SU-DHL-6 (cell line): ENCODE data around the gene ORMDL3.
"Not testable (repeated sequence)": the region's sequence is repeated elsewhere in the genome, so short reads cannot be mapped to it uniquely, and the experiment has no call there.

Source experiments
- H2AFZ ChIP-seq: fragments of 200-600 bp; sonication (generic); 2 replicates; pipeline ENCODE4 v1.6.1; 2014; ENCODE audit warnings: low read depth, mild to moderate bottlenecking, moderate library complexity, mixed read lengths, antibody characterized with exemption, low read length; ENCODE audit not compliant: severe bottlenecking
- H3F3A ChIP-seq: fragments of 200-600 bp; shearing (Covaris generic); 2 replicates; pipeline ENCODE4 v1.6.0; 2016; ENCODE audit warnings: antibody characterized with exemption, mild to moderate bottlenecking; ENCODE audit not compliant: insufficient read depth
- H3K27ac ChIP-seq: fragments of 200-600 bp; sonication (generic); 2 replicates; pipeline ENCODE4 v1.5.1; 2016; ENCODE audit warnings: low read depth, mild to moderate bottlenecking, low read length, moderate library complexity, mixed read lengths
- H3K27me3 ChIP-seq: fragments of 200-600 bp; sonication (generic), shearing (Covaris generic); 2 replicates; pipeline ENCODE4 v1.6.0; 2014; ENCODE audit warnings: mild to moderate bottlenecking, low read length
- H3K36me3 ChIP-seq: fragments of 200-600 bp; sonication (generic); 2 replicates; pipeline ENCODE4 v1.6.1; 2014; ENCODE audit warnings: mild to moderate bottlenecking, low read length, mixed read lengths
- H3K4me2 ChIP-seq: fragments of 300-600, 200-600 bp; shearing (Covaris generic), sonication (generic); 2 replicates; pipeline ENCODE4 v1.6.0; 2014; ENCODE audit warnings: low read length, low read depth, mild to moderate bottlenecking; ENCODE audit not compliant: poor library complexity, severe bottlenecking
- H3K4me3 ChIP-seq: fragments of 200-600 bp; sonication (generic); 2 replicates; pipeline ENCODE4 v1.5.1; 2014; ENCODE audit warnings: antibody characterized with exemption, low read length, mild to moderate bottlenecking, mixed read lengths; ENCODE audit not compliant: insufficient read depth, poor library complexity, severe bottlenecking
- H3K79me2 ChIP-seq: fragments of 200-600 bp; sonication (generic); 2 replicates; pipeline ENCODE4 v1.6.1; 2014; ENCODE audit warnings: mild to moderate bottlenecking, low read length, moderate library complexity; ENCODE audit not compliant: insufficient read depth
- H3K9ac ChIP-seq: fragments of 200-600 bp; sonication (generic); 2 replicates; pipeline ENCODE4 v1.7.0; 2014; ENCODE audit warnings: mild to moderate bottlenecking, low read length
- H3K9me2 ChIP-seq: fragments of 200-600 bp; sonication (generic); replicated peaks from 2 replicates; pipeline ENCODE4 v1.6.1; 2014; ENCODE audit warnings: low read length; ENCODE audit not compliant: insufficient read depth
- H3K9me3 ChIP-seq: fragments of 200-600 bp; sonication (generic); 2 replicates; pipeline ENCODE4 v1.6.1; 2014; ENCODE audit warnings: low read length, mixed read lengths; ENCODE audit not compliant: insufficient read depth
- H4K20me1 ChIP-seq: fragments of 200-600 bp; sonication (generic); 2 replicates; pipeline ENCODE4 v1.6.1; 2014; ENCODE audit warnings: low read depth, mild to moderate bottlenecking, antibody characterized with exemption, low read length, moderate library complexity, mixed read lengths
- CTCF ChIP-seq: fragments of 200-600 bp; sonication (generic); IDR thresholded peaks from one replicate; pipeline ENCODE4 v1.5.1; 2017; ENCODE audit warnings: antibody characterized with exemption, mild to moderate bottlenecking, low read length, moderate library complexity; ENCODE audit not compliant: insufficient read depth, poor library complexity, severe bottlenecking
- EZH2phosphoT487 ChIP-seq: fragments of 200-600 bp; sonication (generic), shearing (Covaris generic); conservative IDR thresholded peaks from 2 replicates; pipeline ENCODE4 v1.6.1; 2018; ENCODE audit warnings: mild to moderate bottlenecking, antibody characterized with exemption, low read length, moderate library complexity, mixed read lengths

The ORMDL3 gene

GRCh38 chr17:39887078-39887477 lies 40.3 kb downstream of the ORMDL3 start:
- no peaks in the 10 kb centered on the region for H3K9me2 ChIP-seq

GRCh38 chr17:39886102-39886501 lies 41.3 kb downstream of the ORMDL3 start:
- not testable (repeated sequence) for H3K4me3 ChIP-seq, H3K79me2 ChIP-seq, H3K9ac ChIP-seq, H3K27me3 ChIP-seq, H3K9me3 ChIP-seq, H3K36me3 ChIP-seq, H3F3A ChIP-seq, H3K4me2 ChIP-seq, H3K27ac ChIP-seq, H2AFZ ChIP-seq, H3K9me2 ChIP-seq, H4K20me1 ChIP-seq

More at GRCh38 chr17:39887078-39887477, 40.3 kb downstream of the ORMDL3 start:
- Histone ChIP-seq H3K4me2 (no peak overlapping the region), H3K36me3 (no peaks in the 10 kb centered on the region), H3K27ac (no peak overlapping the region), H3K9ac (no peak overlapping the region), H3K9me3 (no peaks in the 10 kb centered on the region), H2AFZ (no peak overlapping the region), H3K79me2 (no peaks in the 10 kb centered on the region), H3K4me3 (no peak overlapping the region), H3F3A (no peaks in the 10 kb centered on the region), H3K27me3 (no peaks in the 10 kb centered on the region), H4K20me1 (no peaks in the 10 kb centered on the region)
- no peak for TF ChIP-seq EZH2phosphoT487

GRCh38 chr17:39872751-39873150 lies 54.6 kb downstream of the ORMDL3 start:
- Histone ChIP-seq H3K9me2 (no peaks in the 10 kb centered on the region), H4K20me1 (no peaks in the 10 kb centered on the region), H3K79me2 (no peaks in the 10 kb centered on the region), H2AFZ (peak overlapping the region; percentile 6), H3K27ac (peak overlapping the region; percentile 89; the same call in 1 of the 2 replicates), H3K36me3 (no peaks in the 10 kb centered on the region), H3K9me3 (no peaks in the 10 kb centered on the region), H3K4me2 (peak overlapping the region; percentile 83), H3K9ac (peak overlapping the region; percentile 34), H3K4me3 (peak overlapping the region; percentile 25), H3K27me3 (no peaks in the 10 kb centered on the region), H3F3A (peaks cover 29% of the 10 kb centered on the region)
- peak; percentile 23 for TF ChIP-seq CTCF
- TF ChIP-seq EZH2phosphoT487 = no peak

GRCh38 chr17:39871801-39872200 lies 55.6 kb downstream of the ORMDL3 start:
- H3K27me3 ChIP-seq = no peaks in the 10 kb centered on the region
- H3F3A ChIP-seq = peaks cover 37% of the 10 kb centered on the region
- H3K27ac ChIP-seq = peak overlapping the region; percentile 89
- H3K36me3 ChIP-seq = no peaks in the 10 kb centered on the region
- no peaks in the 10 kb centered on the region for H3K79me2 ChIP-seq
- no peaks in the 10 kb centered on the region for H3K9me3 ChIP-seq
- peak overlapping the region; percentile 32 for H3K4me3 ChIP-seq
- TF ChIP-seq EZH2phosphoT487 (no peak), CTCF (no peak)
- H2AFZ ChIP-seq = peak overlapping the region; percentile 72
- peak overlapping the region; percentile 83 for H3K4me2 ChIP-seq
- peak overlapping the region; percentile 42 for H3K9ac ChIP-seq
- H3K9me2 ChIP-seq = no peaks in the 10 kb centered on the region
- no peaks in the 10 kb centered on the region for H4K20me1 ChIP-seq
